ENCODE results near the gene PLA2G4D.

The PLA2G4D gene

GRCh38 chr15:42094512-42094963 is at the start of gene PLA2G4D:
TSS of gene PLA2G4D (minus strand) at chr15:42094562. CDS start at chr15:42094459, 103 bp downstream.
- no peak for FAIRE-seq

- FAIRE-seq = no peak
These were observed 49.0 kb upstream of the PLA2G4D start for GRCh38 chr15:42143356-42143755.

GRCh38 chr15:42141795-42142667 is 47.7 kb upstream of the PLA2G4D start:
- no peak for FAIRE-seq

GRCh38 chr15:42141246-42141645 is 46.9 kb upstream of the PLA2G4D start:
- no peak for FAIRE-seq

- no peak for FAIRE-seq
These were observed 46.2 kb upstream of the PLA2G4D start for GRCh38 chr15:42140383-42141070.

- FAIRE-seq = no peak
These were observed 45.2 kb upstream of the PLA2G4D start for GRCh38 chr15:42139596-42139995.

- FAIRE-seq = no peak
These were observed 44.6 kb upstream of the PLA2G4D start for GRCh38 chr15:42138968-42139386.

- no peak for FAIRE-seq
These were observed 44.0 kb upstream of the PLA2G4D start for GRCh38 chr15:42138411-42138810.

GRCh38 chr15:42137461-42138261 is 43.3 kb upstream of the PLA2G4D start:
- peak; percentile 94 for FAIRE-seq

- no peak for FAIRE-seq
These were observed 42.2 kb upstream of the PLA2G4D start for GRCh38 chr15:42136513-42136912.

GRCh38 chr15:42135351-42135750 is 41.0 kb upstream of the PLA2G4D start:
- FAIRE-seq = no peak

- no peak for FAIRE-seq
These were observed 40.4 kb upstream of the PLA2G4D start for GRCh38 chr15:42134617-42135245.

- FAIRE-seq = no peak
These were observed 39.6 kb upstream of the PLA2G4D start for GRCh38 chr15:42133886-42134502.

- no peak for FAIRE-seq
These were observed 39.0 kb upstream of the PLA2G4D start for GRCh38 chr15:42133356-42133755.

- FAIRE-seq = no peak
These were observed 37.8 kb upstream of the PLA2G4D start for GRCh38 chr15:42131826-42132806.

GRCh38 chr15:42131006-42131405 is 36.6 kb upstream of the PLA2G4D start:
- FAIRE-seq = no peak

- FAIRE-seq = no peak
These were observed 36.1 kb upstream of the PLA2G4D start for GRCh38 chr15:42130246-42130986.

GRCh38 chr15:42129364-42129763 is 35.0 kb upstream of the PLA2G4D start:
- no peak for FAIRE-seq

GRCh38 chr15:42128476-42128875 is 34.1 kb upstream of the PLA2G4D start:
- FAIRE-seq = no peak

GRCh38 chr15:42123546-42123945 is 29.2 kb upstream of the PLA2G4D start:
- FAIRE-seq = no peak
